Ectodermal cell (in vitro differentiated cells): ENCODE measurements around the gene FLNB.

Source experiments
- H3K27ac ChIP-seq: 2 replicates; pipeline ENCODE4 v1.7.0; 2013; ENCODE audit warnings: mild to moderate bottlenecking, low read depth, low read length; ENCODE audit not compliant: insufficient read depth, poor library complexity, severe bottlenecking
- H3K27me3 ChIP-seq: 2 replicates; pipeline ENCODE4 v1.7.0; 2013; ENCODE audit warnings: mild to moderate bottlenecking, low read length; ENCODE audit not compliant: insufficient read depth, control insufficient read depth, poor library complexity, severe bottlenecking
- H3K36me3 ChIP-seq: one replicate; pipeline ENCODE4 v1.7.0; 2013; ENCODE audit warnings: low read length; ENCODE audit not compliant: control insufficient read depth, insufficient read depth
- H3K4me1 ChIP-seq: one replicate; pipeline ENCODE4 v1.7.0; 2013; ENCODE audit warnings: low read length; ENCODE audit not compliant: control insufficient read depth, insufficient read depth
- H3K4me3 ChIP-seq: 2 replicates; pipeline ENCODE4 v1.7.0; 2013; ENCODE audit warnings: low read depth, low read length, control low read depth; ENCODE audit not compliant: insufficient read depth
- H3K9me3 ChIP-seq: 2 replicates; pipeline ENCODE4 v1.7.0; 2013; ENCODE audit warnings: mild to moderate bottlenecking, low read length, moderate library complexity; ENCODE audit not compliant: control insufficient read depth
- WGBS, 2 experiments: methylation state at CpG; one replicate each; pipeline ENCODE4 v1.1.7; 2013; ENCODE audit warnings: missing lambda C conversion rate in 2 of 2; 5-methylcytosine and 5-hydroxymethylcytosine counted together

Gene FLNB

GRCh38 chr3:58074997-58075396 lies 66.8 kb downstream of the FLNB start:
- Histone ChIP-seq H3K27ac (no peak overlapping the region), H3K4me1 (no peaks in the 10 kb centered on the region), H3K4me3 (no peak overlapping the region), H3K9me3 (no peaks in the 10 kb centered on the region), H3K36me3 (no peaks in the 10 kb centered on the region), H3K27me3 (no peaks in the 10 kb centered on the region)
- WGBS, 2 experiments, result 94 to 97% methylated on average over 2 of the region's 2 CpGs

GRCh38 chr3:58077596-58078285 lies 69.5 kb downstream of the FLNB start:
- H3K27me3 ChIP-seq, result no peaks in the 10 kb centered on the region
- H3K9me3 ChIP-seq, result no peaks in the 10 kb centered on the region
- no peaks in the 10 kb centered on the region for H3K36me3 ChIP-seq
- H3K4me1 ChIP-seq, result no peaks in the 10 kb centered on the region
- H3K4me3 ChIP-seq, result no peak overlapping the region
- H3K27ac ChIP-seq, result no peak overlapping the region

- Histone ChIP-seq H3K9me3 (no peaks in the 10 kb centered on the region), H3K4me1 (no peaks in the 10 kb centered on the region), H3K27ac (no peak overlapping the region), H3K27me3 (no peaks in the 10 kb centered on the region), H3K36me3 (no peaks in the 10 kb centered on the region), H3K4me3 (no peak overlapping the region)
- 93 to 94% methylated on average over 4 of the region's 4 CpGs for WGBS, 2 experiments
These were observed 70.4 kb downstream of the FLNB start for GRCh38 chr3:58078610-58079009.

- H3K27me3 ChIP-seq, result no peaks in the 10 kb centered on the region
- no peaks in the 10 kb centered on the region for H3K36me3 ChIP-seq
- no peak overlapping the region for H3K4me3 ChIP-seq
- no peaks in the 10 kb centered on the region for H3K4me1 ChIP-seq
- no peak overlapping the region for H3K27ac ChIP-seq
- WGBS, 2 experiments, result 94 to 96% methylated on average over 9 of the region's 9 CpGs
- H3K9me3 ChIP-seq, result no peaks in the 10 kb centered on the region
These were observed 71.6 kb downstream of the FLNB start for GRCh38 chr3:58079773-58080172.

- WGBS, 2 experiments, result 87 to 91% methylated on average over 7 of the region's 7 CpGs
- no peaks in the 10 kb centered on the region for H3K36me3 ChIP-seq
- H3K27me3 ChIP-seq, result no peaks in the 10 kb centered on the region
- H3K4me1 ChIP-seq, result no peaks in the 10 kb centered on the region
- H3K27ac ChIP-seq, result no peak overlapping the region
- no peaks in the 10 kb centered on the region for H3K9me3 ChIP-seq
- H3K4me3 ChIP-seq, result no peak overlapping the region
These were observed 73.8 kb downstream of the FLNB start for GRCh38 chr3:58082047-58082446.

GRCh38 chr3:58084166-58084565 lies 75.9 kb downstream of the FLNB start:
- Histone ChIP-seq H3K27ac (no peak overlapping the region), H3K4me1 (no peaks in the 10 kb centered on the region), H3K27me3 (no peaks in the 10 kb centered on the region), H3K9me3 (no peaks in the 10 kb centered on the region), H3K4me3 (no peak overlapping the region), H3K36me3 (no peaks in the 10 kb centered on the region)
- 90 to 94% methylated on average over 4 of the region's 4 CpGs for WGBS, 2 experiments

GRCh38 chr3:58084788-58085543 lies 76.7 kb downstream of the FLNB start:
- 96 to 97% methylated on average over 5 of the region's 5 CpGs for WGBS, 2 experiments
- H3K9me3 ChIP-seq, result no peaks in the 10 kb centered on the region
- H3K36me3 ChIP-seq, result no peaks in the 10 kb centered on the region
- H3K4me3 ChIP-seq, result no peak overlapping the region
- no peaks in the 10 kb centered on the region for H3K4me1 ChIP-seq
- H3K27ac ChIP-seq, result no peak overlapping the region
- H3K27me3 ChIP-seq, result no peaks in the 10 kb centered on the region

GRCh38 chr3:58085616-58086015 lies 77.4 kb downstream of the FLNB start:
- Histone ChIP-seq H3K4me3 (no peak overlapping the region), H3K27me3 (no peaks in the 10 kb centered on the region), H3K9me3 (no peaks in the 10 kb centered on the region), H3K4me1 (no peaks in the 10 kb centered on the region), H3K27ac (no peak overlapping the region), H3K36me3 (no peaks in the 10 kb centered on the region)
- WGBS, 2 experiments, result 93 to 95% methylated on average over 6 of the region's 6 CpGs

- no peaks in the 10 kb centered on the region for H3K27me3 ChIP-seq
- no peaks in the 10 kb centered on the region for H3K36me3 ChIP-seq
- WGBS, 2 experiments, result 93 to 96% methylated on average over 3 of the region's 3 CpGs
- no peaks in the 10 kb centered on the region for H3K9me3 ChIP-seq
- H3K27ac ChIP-seq, result no peak overlapping the region
- no peaks in the 10 kb centered on the region for H3K4me1 ChIP-seq
- H3K4me3 ChIP-seq, result no peak overlapping the region
These were observed 80.3 kb downstream of the FLNB start for GRCh38 chr3:58088501-58088900.

- WGBS, 2 experiments, result 96 to 100% methylated on average over 5 of the region's 5 CpGs
- no peak overlapping the region for H3K4me3 ChIP-seq
- no peak overlapping the region for H3K27ac ChIP-seq
- no peaks in the 10 kb centered on the region for H3K4me1 ChIP-seq
- no peaks in the 10 kb centered on the region for H3K36me3 ChIP-seq
- H3K27me3 ChIP-seq, result no peaks in the 10 kb centered on the region
- no peaks in the 10 kb centered on the region for H3K9me3 ChIP-seq
These were observed 82.1 kb downstream of the FLNB start for GRCh38 chr3:58090351-58090750.
